Measurements from ENCODE around the gene HTR2A. TPM values are rescaled to one million over a fixed set of nuclear protein-coding genes. Genes with fewer than 3 reads are reported as not detected.

Gene HTR2A
- total RNA-seq, result 0.29 and 1.0 TPM in 2 replicates
- polyA plus RNA-seq (2012), result 9.6 TPM

GRCh38 chr13:46896341-46897137, at the start of gene HTR2A:
TSS of gene HTR2A (minus strand) at chr13:46897053. CDS start at chr13:46895906, 1,147 bp downstream.
- peak; percentile 56 for DNase-seq (ENCODE audit: low read depth)

DNA sequence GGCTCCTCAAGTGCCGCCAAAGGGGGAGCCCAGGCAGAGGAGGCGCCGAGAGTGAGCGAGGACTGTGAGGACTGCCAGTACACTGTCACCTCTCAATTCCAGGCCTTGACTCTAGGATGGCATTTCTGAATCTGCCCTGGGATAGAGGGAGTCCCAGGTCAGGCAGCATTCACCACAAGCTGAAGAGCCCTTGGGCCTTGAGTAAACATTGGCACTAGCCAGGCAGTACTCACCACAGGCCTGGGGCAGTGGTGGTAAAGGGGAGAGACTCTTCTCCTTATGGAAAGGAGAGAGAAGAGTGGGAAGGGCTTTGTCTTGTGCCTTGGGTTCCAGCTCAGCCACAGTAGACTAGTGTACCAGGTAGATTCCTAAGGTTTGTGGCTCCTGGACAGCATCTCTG, 39.7 kb upstream of the HTR2A start:
- no peak for DNase-seq (ENCODE audit: low read depth)

DNA sequence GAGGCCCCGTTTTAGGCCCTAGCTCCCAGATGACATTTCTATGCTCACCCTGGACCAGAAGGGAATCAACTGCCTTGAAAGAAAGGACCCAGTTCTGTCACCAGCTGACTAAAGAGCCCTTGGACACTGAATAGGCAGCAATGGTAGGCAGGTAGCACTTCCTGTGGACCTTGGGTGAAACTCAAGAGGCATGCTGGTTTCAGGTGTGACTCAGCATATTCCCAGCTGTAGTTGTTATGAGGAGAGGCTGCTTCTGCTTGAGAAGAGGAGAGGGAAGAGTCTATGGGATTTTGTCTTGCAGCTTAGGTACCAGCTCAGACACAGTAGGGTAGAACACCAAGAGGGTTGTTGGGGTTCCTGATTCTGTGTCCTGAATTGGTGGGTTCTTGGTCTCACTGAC, 37.9 kb upstream of the HTR2A start:
- no peak for DNase-seq (ENCODE audit: low read depth)

DNA sequence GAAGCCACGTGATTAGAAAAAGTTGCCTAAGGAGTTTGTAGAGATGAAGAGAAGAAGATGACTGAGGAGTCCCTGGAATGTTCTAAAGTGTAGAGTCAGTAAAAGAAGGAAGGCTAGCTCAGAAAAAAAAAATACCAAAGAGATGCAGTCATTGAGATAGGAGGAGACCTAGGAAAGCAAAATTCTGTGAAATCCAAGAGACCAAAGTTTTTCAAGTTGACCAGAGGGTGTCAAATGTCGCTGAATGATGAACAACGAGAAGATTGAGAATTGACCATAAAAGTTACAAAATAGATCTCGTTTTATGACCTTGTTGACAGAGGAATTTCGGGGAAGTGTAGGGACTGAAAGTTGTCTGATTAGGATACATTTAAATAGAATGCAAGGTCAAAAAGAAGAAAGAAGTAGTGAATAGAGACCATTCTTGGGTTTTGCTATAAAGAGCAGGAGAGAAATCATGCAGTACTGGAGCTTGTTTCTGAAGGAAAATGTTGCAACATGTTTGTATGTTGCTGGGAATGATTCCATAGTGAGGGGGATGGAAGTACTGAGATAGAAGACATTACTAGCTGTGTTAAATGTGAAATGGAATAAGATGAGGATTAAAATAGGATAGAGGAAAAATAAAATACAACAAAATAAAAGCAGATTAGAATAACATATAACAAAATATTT, 30.2 kb upstream of the HTR2A start:
- peak; percentile 24 for DNase-seq (ENCODE audit: low read depth)

DNA sequence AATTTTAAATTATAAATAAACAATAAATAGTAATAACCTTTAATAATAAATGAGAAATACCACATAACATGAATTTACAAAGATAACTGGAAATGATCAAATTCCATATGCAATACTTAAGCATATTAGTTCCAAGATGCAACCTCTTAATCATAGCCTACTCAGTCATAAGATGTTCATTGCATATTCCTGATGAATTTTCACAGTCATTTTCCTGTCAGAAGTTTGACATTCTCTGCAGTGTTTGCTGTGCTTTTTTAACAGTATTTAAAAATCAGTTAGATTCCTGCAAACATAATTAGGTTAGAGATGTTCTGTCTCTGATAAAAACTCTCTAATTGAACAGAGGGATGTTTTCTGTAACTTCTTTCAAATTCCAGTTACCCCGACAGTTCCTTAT, 28.6 kb upstream of the HTR2A start:
- no peak for DNase-seq (ENCODE audit: low read depth)

DNA sequence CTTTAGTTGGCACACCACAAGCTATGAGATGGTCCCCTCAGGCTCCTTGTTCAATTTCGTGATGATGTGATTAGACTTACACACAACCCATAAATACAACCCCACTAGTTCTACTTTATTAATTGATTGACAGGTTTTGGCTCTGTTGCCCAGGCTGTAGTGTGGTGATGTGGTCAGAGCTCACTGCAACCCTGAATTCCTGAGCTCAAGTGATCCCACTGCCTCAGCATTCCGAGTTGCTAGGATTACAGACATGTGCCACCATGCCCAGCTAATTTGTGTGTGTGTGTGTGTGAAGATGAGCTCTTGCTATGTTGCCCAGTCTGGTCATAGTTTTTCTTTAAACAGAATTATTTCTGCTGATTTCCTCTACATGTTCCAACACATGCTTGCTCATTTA, 17.5 kb upstream of the HTR2A start:
- peak; percentile 89 for DNase-seq (ENCODE audit: low read depth)

GRCh38 chr13:46913757-46914156, 16.9 kb upstream of the HTR2A start:
- no peak for DNase-seq (ENCODE audit: low read depth)

DNA sequence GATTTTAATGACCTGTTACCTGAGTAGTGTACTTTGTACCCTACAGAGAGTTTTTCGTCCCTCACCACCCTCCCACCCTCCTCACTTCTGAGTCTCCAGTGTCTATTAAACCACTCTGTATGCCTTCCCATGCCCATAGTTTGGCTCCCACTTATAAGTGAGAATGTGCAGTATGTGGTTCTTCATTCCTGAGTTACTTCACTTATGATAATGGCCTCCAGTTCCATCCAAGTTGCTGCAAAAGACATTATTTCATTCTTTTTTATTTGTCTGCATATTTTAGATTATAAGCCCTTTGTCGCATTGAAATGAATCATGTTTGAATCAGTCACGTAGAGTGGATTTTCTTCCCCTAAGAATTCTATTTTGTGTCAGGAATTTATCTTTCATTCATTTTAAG, 12.2 kb upstream of the HTR2A start:
- no peak for DNase-seq (ENCODE audit: low read depth)

DNA sequence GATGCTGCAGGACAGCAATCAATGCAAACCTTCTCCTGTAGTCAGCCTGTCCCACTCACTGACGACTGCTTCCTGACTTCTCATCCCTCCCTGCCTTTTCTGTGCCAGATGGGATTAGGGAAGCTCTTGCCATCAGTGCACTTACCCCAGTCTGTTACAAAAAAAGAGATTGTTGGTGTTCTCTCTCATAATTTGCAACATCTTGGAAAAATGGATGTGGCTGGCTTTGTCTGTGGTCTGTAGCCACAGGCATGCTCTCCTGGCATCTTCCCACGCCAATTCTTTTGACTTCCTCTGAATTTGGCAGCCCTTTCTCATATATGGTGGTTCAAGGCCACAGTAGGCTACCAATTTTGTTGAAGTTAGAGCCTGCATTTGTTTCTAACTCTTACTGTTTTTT, 11.6 kb upstream of the HTR2A start:
- DNase-seq (ENCODE audit: low read depth), result peak; percentile 79

DNA sequence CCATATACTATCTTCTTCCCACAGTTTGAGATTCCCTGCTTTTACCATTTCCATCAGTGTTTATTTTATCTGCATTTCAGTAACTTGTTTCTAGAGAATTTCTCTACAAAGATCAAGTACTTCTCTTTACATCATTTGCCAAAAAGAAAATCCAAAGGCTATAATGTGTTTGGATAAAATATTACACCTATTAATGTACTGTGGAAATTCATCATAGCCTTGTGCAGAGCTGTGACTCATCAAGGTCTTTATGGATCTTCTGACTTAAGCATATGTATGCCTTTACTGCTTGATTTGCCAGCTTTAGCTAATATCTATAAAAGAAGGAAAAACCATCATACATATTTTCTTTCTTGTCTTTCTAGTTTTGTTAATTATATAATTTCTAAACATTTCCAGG, 9.6 kb upstream of the HTR2A start:
- DNase-seq (ENCODE audit: low read depth), result no peak

- DNase-seq (ENCODE audit: low read depth), result peak; percentile 31
These were observed 8.4 kb upstream of the HTR2A start for GRCh38 chr13:46905249-46905648.

DNA sequence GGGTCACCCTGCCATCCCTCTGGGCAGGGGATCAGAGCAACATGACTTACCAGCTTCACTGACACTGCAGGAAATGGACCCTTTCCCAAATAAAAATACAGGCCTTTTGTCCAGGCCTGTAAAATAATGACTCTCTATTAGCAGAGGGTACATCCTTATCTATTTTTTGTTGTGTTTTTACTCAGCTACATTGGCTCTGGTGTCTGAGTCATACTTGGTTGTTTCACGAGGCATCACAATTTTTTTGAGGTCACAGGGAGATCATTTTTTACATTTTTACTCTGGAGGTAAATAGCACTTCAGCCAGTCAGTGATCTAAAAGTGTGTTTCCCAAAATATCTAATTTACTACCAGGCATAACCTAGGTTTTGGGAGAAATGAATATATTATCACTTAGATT, 6.9 kb upstream of the HTR2A start:
- DNase-seq (ENCODE audit: low read depth), result no peak

- no peak for DNase-seq (ENCODE audit: low read depth)
These were observed 4.9 kb upstream of the HTR2A start for GRCh38 chr13:46901721-46902120.

GRCh38 chr13:46899801-46900200, 2.9 kb upstream of the HTR2A start:
- no peak for DNase-seq (ENCODE audit: low read depth)

GRCh38 chr13:46895381-46895780, 1.5 kb downstream of the HTR2A start:
- DNase-seq (ENCODE audit: low read depth), result no peak

GRCh38 chr13:46894568-46894967, 2.3 kb downstream of the HTR2A start:
- no peak for DNase-seq (ENCODE audit: low read depth)

GRCh38 chr13:46893798-46894560, 2.9 kb downstream of the HTR2A start:
- peak; percentile 76 for DNase-seq (ENCODE audit: low read depth)

DNA sequence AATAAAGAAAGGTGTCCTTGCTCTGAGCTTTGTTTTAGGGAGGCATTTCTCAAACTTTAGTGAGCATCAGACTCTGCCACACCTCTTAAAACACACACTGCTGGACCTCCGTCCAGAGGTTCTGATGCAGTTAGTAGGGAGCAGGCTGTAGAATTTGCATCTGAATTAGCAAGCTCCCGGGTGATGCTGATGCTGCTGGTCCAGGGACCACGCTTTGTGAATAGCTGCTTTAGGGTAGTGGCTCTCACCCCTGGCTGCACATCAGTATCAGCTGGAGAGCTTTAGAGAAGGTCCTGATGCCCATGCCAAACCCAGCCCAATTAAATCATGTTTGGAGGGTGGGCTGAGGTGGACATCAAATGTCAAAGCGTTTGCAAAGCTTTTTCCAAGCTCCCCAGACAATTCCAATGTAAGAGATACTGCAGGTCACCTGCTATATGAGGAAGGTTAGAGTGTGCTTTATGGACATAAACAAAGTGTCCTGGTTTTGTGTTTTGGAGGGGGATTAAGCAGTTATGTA, 3.6 kb downstream of the HTR2A start:
- no peak for DNase-seq (ENCODE audit: low read depth)

DNA sequence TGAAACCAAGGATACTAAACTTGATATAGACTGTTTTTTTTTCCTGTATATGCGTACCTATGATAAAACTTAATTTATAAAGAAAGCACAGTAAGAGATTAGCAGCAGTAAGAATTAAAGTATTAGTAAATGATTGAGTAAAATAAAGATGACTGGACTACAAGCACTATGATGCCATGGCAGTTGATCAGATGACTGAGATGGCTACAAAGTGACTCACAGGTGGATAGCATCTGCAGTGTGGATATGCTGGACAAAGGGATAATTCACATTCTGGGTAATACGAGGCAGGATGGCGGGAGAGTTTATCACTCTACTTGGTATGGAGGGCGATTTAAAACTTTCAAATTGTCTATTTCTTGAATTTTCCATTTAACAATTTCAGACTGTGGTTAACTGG, 11.8 kb downstream of the HTR2A start:
- no peak for DNase-seq (ENCODE audit: low read depth)

GRCh38 chr13:46884531-46884930, 12.3 kb downstream of the HTR2A start:
- DNase-seq (ENCODE audit: low read depth), result no peak

- DNase-seq (ENCODE audit: low read depth), result no peak
These were observed 15.2 kb downstream of the HTR2A start for GRCh38 chr13:46881621-46882020.

GRCh38 chr13:46874006-46874405, 22.8 kb downstream of the HTR2A start:
- DNase-seq (ENCODE audit: low read depth), result no peak

All from myocyte (in vitro differentiated cells).